Osteoblast (primary cell): Measurements from ENCODE around the gene SIN3A. TPM values are rescaled to one million over a fixed set of nuclear protein-coding genes. Genes with fewer than 3 reads are reported as not detected.
A peak's percentile ranks its signal among the peaks of the same experiment; 100 is the strongest.

Experiments used
- DNase-seq: peaks from one replicate; pipeline ENCODE4 v3.0.0; 2011; ENCODE audit warnings: low spot score, mixed read lengths; ENCODE audit not compliant: insufficient read length; ENCODE audit errors: missing footprints
- H2AFZ ChIP-seq: 2 replicates; pipeline ENCODE4 v1.6.0; 2011; ENCODE audit warnings: mild to moderate bottlenecking, low read length
- H3K27ac ChIP-seq: 2 replicates; pipeline ENCODE4 v1.5.1; 2011; ENCODE audit warnings: mild to moderate bottlenecking, low read depth, low read length, moderate library complexity
- H3K27me3 ChIP-seq: 2 replicates; pipeline ENCODE4 v1.6.0; 2012; ENCODE audit warnings: mild to moderate bottlenecking, control low read depth, inconsistent platforms, low read length, moderate library complexity; ENCODE audit not compliant: insufficient read depth
- H3K36me3 ChIP-seq: 2 replicates; pipeline ENCODE4 v1.5.1; 2011; ENCODE audit warnings: mild to moderate bottlenecking, low read length, control low read depth, moderate library complexity; ENCODE audit not compliant: insufficient read depth
- H3K4me1 ChIP-seq: 2 replicates; pipeline ENCODE4 v1.5.1; 2011; ENCODE audit warnings: mild to moderate bottlenecking, low read length, control low read depth, moderate library complexity; ENCODE audit not compliant: insufficient read depth
- H3K4me2 ChIP-seq: 2 replicates; pipeline ENCODE4 v1.6.0; 2011; ENCODE audit warnings: mild to moderate bottlenecking, low read length; ENCODE audit not compliant: insufficient read depth
- H3K4me3 ChIP-seq: fragments of 200-600 bp; sonication (generic); 3 replicates; pipeline ENCODE4 v1.5.1; 2012; ENCODE audit warnings: mild to moderate bottlenecking, low read length, inconsistent platforms; ENCODE audit not compliant: insufficient read depth
- H3K79me2 ChIP-seq: 2 replicates; pipeline ENCODE4 v1.6.0; 2012; ENCODE audit warnings: mild to moderate bottlenecking, low read length, control low read depth, inconsistent platforms; ENCODE audit not compliant: insufficient read depth
- H3K9me3 ChIP-seq: 2 replicates; pipeline ENCODE4 v1.5.1; 2011; ENCODE audit warnings: low read depth, low read length, control low read depth
- H4K20me1 ChIP-seq: 2 replicates; pipeline ENCODE4 v1.6.0; 2012; ENCODE audit warnings: mild to moderate bottlenecking, low read length, control low read depth; ENCODE audit not compliant: insufficient read depth
- total RNA-seq: library from RNA; depleted of rRNA; stranded (reverse); fragments of >200 nt; gene quantifications from 2 replicates; pipeline ENCODE4 v1.2.3, GENCODE V29; 2012
- TF ChIP-seq, protein P1 (sequence below): IDR thresholded peaks from 2 replicates; pipeline ENCODE4 v1.5.1; 2011; ENCODE audit warnings: mild to moderate bottlenecking, low read depth, low read length, moderate library complexity; ENCODE audit errors: extremely low read depth

The SIN3A gene
- total RNA-seq, 1 donor: 36.2 TPM

GRCh38 chr15:75452865-75453702, 1.6 kb upstream of the SIN3A start:
- H3K4me2 ChIP-seq: peak overlapping the region; percentile 95
- H3K9me3 ChIP-seq: no peaks in the 10 kb centered on the region
- peaks cover 40% of the 10 kb centered on the region for H3K4me1 ChIP-seq
- H3K27me3 ChIP-seq: no peaks in the 10 kb centered on the region
- DNase-seq: peak; percentile 89
- H3K4me3 ChIP-seq: peak overlapping the region; percentile 70
- H4K20me1 ChIP-seq: peaks cover 23% of the 10 kb centered on the region
- TF ChIP-seq, protein P1, sequence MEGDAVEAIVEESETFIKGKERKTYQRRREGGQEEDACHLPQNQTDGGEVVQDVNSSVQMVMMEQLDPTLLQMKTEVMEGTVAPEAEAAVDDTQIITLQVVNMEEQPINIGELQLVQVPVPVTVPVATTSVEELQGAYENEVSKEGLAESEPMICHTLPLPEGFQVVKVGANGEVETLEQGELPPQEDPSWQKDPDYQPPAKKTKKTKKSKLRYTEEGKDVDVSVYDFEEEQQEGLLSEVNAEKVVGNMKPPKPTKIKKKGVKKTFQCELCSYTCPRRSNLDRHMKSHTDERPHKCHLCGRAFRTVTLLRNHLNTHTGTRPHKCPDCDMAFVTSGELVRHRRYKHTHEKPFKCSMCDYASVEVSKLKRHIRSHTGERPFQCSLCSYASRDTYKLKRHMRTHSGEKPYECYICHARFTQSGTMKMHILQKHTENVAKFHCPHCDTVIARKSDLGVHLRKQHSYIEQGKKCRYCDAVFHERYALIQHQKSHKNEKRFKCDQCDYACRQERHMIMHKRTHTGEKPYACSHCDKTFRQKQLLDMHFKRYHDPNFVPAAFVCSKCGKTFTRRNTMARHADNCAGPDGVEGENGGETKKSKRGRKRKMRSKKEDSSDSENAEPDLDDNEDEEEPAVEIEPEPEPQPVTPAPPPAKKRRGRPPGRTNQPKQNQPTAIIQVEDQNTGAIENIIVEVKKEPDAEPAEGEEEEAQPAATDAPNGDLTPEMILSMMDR: peak; percentile 25
- H3K36me3 ChIP-seq: no peaks in the 10 kb centered on the region
- H3K79me2 ChIP-seq: peaks cover 25% of the 10 kb centered on the region
- peak overlapping the region; percentile 73 for H3K27ac ChIP-seq
- peak overlapping the region; percentile 78 for H2AFZ ChIP-seq

GRCh38 chr15:75452364-75452864, 924 bp upstream of the SIN3A start:
- peaks cover 3% of the 10 kb centered on the region for H3K36me3 ChIP-seq
- peaks cover 38% of the 10 kb centered on the region for H3K4me1 ChIP-seq
- H3K9me3 ChIP-seq: no peaks in the 10 kb centered on the region
- H2AFZ ChIP-seq: peak overlapping the region; percentile 16
- peak; percentile 94 for DNase-seq
- peaks cover 31% of the 10 kb centered on the region for H3K79me2 ChIP-seq
- H3K27me3 ChIP-seq: no peaks in the 10 kb centered on the region
- peak overlapping the region; percentile 95 for H3K4me2 ChIP-seq
- peak overlapping the region; percentile 70 for H3K4me3 ChIP-seq
- H4K20me1 ChIP-seq: peaks cover 29% of the 10 kb centered on the region
- TF ChIP-seq, protein P1: no peak
- H3K27ac ChIP-seq: peak overlapping the region; percentile 73

DNA sequence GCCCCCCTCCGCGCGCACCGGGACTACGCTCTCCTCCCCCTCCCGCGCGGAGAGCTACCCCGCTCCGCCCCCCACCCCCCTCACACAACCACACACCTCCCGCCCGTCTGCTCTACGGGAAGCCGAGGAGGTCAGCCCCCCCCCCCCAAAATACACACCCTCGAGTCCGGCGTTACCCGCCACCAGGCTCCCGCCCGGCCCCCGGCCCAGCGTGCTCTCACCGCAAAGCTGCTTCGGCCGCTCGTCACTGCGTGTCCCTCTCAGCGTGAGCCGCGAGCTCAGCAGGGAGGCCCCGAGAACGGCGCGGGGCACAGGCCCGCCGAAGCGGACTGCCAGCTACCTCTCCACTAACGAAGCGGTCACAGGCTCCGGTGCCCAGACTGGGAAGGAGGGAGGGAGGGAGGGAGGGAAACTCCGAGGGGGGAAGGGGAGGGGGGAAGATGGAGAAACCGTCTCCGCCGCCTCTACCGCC, 252 bp downstream of the SIN3A start:
- peaks cover 32% of the 10 kb centered on the region for H4K20me1 ChIP-seq
- H3K4me2 ChIP-seq: peak overlapping the region; percentile 64
- peaks cover 3% of the 10 kb centered on the region for H3K36me3 ChIP-seq
- peaks cover 43% of the 10 kb centered on the region for H3K79me2 ChIP-seq
- H3K4me1 ChIP-seq: peaks cover 27% of the 10 kb centered on the region
- H3K27me3 ChIP-seq: no peaks in the 10 kb centered on the region
- peak overlapping the region; percentile 95 for H3K4me3 ChIP-seq
- peak overlapping the region; percentile 69 for H3K27ac ChIP-seq
- TF ChIP-seq, protein P1: no peak
- no peaks in the 10 kb centered on the region for H3K9me3 ChIP-seq
- DNase-seq: no peak
- H2AFZ ChIP-seq: peak overlapping the region; percentile 66
